ENCODE data around the gene ATP6V1B1. TPM values are rescaled to one million over a fixed set of nuclear protein-coding genes. Genes with fewer than 3 reads are reported as not detected.
A peak's percentile ranks its signal among the peaks of the same experiment; 100 is the strongest.

The ATP6V1B1 gene
- total and polyA plus RNA-seq, 12 donors, result 0.14 to 4.6 (median 0.69) TPM; not detected in 4

DNA sequence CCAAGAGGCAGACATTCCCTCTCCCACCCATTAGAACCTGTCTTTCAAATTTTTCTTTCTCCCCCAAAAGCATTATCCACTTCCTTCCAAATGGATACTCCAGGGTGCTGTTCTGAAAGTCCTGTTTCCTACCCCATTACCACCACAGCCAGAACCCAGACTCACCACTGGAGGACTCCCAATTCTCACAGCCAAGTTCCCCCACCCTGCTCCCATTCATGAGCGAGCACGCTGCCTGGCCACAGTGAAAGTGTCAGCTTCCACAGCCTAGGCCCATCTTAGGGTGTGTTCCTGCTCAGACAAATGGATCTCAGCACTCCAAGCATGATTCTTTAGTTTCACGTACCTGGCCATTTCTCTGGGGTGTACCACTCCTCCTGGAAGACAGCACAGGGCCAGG lies 38.9 kb downstream of the ATP6V1B1 start:
- 96 to 100% (median 98%) methylated on average over 3 of the region's 3 CpGs for WGBS, 4 donors
- Histone ChIP-seq H3K4me1 (replicated peaks in 1 of 2) (peaks cover 10 to 16% of the 10 kb centered on the region in 2 donors), H3K9me3 (replicated peaks in 1 of 3) (no peaks in the 10 kb centered on the region), H3K36me3 (replicated peaks in 1 of 2) (no peaks in the 10 kb centered on the region), H3K4me3 (no peak overlapping the region), H3K27ac (no peak overlapping the region), H3K27me3 (no peaks in the 10 kb centered on the region)
- TF ChIP-seq, protein P1, sequence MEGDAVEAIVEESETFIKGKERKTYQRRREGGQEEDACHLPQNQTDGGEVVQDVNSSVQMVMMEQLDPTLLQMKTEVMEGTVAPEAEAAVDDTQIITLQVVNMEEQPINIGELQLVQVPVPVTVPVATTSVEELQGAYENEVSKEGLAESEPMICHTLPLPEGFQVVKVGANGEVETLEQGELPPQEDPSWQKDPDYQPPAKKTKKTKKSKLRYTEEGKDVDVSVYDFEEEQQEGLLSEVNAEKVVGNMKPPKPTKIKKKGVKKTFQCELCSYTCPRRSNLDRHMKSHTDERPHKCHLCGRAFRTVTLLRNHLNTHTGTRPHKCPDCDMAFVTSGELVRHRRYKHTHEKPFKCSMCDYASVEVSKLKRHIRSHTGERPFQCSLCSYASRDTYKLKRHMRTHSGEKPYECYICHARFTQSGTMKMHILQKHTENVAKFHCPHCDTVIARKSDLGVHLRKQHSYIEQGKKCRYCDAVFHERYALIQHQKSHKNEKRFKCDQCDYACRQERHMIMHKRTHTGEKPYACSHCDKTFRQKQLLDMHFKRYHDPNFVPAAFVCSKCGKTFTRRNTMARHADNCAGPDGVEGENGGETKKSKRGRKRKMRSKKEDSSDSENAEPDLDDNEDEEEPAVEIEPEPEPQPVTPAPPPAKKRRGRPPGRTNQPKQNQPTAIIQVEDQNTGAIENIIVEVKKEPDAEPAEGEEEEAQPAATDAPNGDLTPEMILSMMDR (IDR thresholded peaks at IDR 0.05), result no peak
- no peak for TF ChIP-seq POLR2A (IDR thresholded peaks at IDR 0.05)
- intact Hi-C loops (cut with DNase I), result no loop called here
- peak in 1 of 7 donors; percentile 8 for DNase-seq

DNA sequence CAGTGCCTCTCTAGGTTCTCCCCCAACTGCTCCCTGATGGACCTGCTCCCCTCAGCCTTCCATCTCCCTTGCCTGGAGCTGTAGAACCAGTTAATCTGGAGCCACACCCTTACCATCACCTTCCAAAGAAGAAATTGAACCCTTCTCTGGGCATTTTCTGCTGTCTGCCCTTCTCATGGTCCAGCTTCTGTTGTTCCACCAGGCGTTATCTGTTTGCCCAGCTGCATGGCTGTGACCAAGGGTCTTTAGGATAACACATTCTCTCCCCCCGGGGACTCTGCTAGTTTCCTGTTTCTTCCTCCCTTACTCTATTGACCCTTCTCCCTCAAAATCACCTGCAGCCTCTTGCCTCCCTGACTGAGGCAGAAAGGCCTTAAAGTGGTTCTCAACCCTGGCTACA lies 39.5 kb downstream of the ATP6V1B1 start:
- Histone ChIP-seq H3K4me3 (no peak overlapping the region), H3K27ac (no peak overlapping the region), H3K27me3 (no peaks in the 10 kb centered on the region), H3K9me3 (replicated peaks in 1 of 3) (no peaks in the 10 kb centered on the region), H3K4me1 (replicated peaks in 1 of 2) (peaks cover 10 to 16% of the 10 kb centered on the region in 2 donors), H3K36me3 (replicated peaks in 1 of 2) (no peaks in the 10 kb centered on the region)
- DNase-seq, result peak in 1 of 7 donors; percentile 10
- 84 to 93% (median 86%) methylated on average over 2 of the region's 2 CpGs for WGBS, 4 donors
- intact Hi-C loops (cut with DNase I), result no loop called here
- TF ChIP-seq POLR2A (IDR thresholded peaks at IDR 0.05), result no peak
- TF ChIP-seq, protein P1 (IDR thresholded peaks at IDR 0.05), result no peak

DNA sequence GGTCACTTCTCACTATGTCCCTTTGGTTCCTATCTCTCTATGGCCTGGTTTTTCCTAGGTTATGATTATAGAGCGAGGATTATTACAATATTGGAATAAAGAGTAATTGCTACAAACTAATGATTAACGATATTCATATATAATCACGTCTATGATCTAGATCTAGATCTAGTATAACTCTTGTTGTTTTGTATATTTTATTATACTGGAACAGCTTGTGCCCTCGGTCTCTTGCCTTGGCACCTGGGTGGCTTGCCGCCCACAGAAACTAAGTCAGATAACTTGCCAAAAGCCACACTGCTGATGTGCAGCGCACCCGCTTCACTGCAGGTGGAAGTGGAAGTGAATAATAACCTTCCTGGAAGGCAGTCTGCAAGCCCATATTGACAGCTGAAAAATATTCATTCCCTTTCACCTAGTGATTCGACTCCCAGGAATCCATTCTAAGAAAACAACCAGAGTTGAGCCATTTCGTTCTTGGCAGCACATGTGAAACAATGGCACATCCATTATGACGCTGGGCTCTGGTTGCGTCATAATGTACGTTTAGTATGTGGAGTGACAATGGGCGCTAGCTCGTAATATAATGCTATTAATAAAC lies 42.0 kb downstream of the ATP6V1B1 start:
- H3K4me3 ChIP-seq, result peak overlapping the region in 3 of 4 donors; percentile 16 to 59 (median 53)
- no peaks in the 10 kb centered on the region for H3K36me3 ChIP-seq (replicated peaks in 1 of 2)
- no peak for TF ChIP-seq POLR2A (IDR thresholded peaks at IDR 0.05)
- TF ChIP-seq, protein P1 (IDR thresholded peaks at IDR 0.05), result peak in 1 of 6 experiments; percentile 17
- no peaks in the 10 kb centered on the region for H3K9me3 ChIP-seq (replicated peaks in 1 of 3)
- intact Hi-C loops (cut with DNase I), result no loop called here
- WGBS, 4 donors, result 18 to 20% (median 19%) methylated on average over 14 of the region's 14 CpGs
- H3K27ac ChIP-seq, result peak overlapping the region; percentile 61 to 97 (median 89)
- peaks cover 10 to 16% of the 10 kb centered on the region in 2 donors for H3K4me1 ChIP-seq (replicated peaks in 1 of 2)
- DNase-seq, result peak in 6 of 7 donors; percentile 50 to 81 (median 60)
- H3K27me3 ChIP-seq, result no peaks in the 10 kb centered on the region

DNA sequence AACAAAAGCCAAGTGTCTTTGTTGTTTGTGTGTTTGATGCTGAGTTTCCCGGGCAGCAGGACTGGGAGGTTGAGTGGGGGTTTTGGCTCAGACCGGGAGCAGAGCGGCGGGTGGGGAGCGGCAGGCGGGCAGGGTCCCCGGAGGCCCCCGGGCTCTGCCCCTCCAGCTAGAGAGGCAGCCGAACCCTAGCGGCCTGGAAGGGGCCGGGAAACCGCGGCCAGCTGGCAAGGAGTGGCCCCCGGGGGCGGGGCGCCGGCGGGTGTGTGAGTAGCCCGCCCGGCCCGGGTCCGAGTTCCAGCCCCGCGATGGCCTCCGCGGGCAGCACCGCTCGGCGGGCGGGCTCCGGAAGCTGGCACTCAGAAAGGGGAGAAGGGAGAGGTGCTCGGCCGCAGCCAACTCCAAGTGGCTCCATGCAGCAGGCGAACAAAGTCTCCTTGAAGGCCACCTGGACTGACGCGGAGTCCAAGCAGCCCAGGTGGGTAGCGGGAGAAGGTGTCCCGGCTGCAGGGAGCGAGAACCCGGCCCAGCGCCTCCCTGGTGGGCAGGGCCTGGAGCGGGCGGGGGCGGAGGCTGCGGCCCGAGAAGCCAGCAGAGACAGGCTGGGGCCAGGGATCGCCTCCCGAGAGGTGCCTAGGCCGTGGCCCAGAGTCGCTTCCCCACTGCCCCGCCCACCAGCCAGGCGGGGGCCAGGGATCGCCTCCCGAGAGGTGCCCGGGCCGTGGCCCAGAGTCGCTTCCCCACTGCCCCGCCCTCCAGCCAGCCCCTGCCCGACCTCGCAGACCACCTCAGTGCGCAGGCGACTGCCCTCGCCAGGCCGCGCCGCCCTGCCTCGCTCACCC lies 42.9 kb downstream of the ATP6V1B1 start, which contains the start of gene ANKRD53:
TSS of gene ANKRD53 (plus strand) at position 290 of the 839 bp plus-strand sequence. CDS start at position 306, 16 bp downstream.
- Histone ChIP-seq H3K27me3 (no peaks in the 10 kb centered on the region), H3K4me3 (peak within 1 kb of the TSS in 2 of 4 donors; percentile 32 to 59), H3K27ac (peak within 1 kb of the TSS; percentile 61 to 97 (median 89)), H3K9me3 (replicated peaks in 1 of 3) (no peaks in the 10 kb centered on the region), H3K36me3 (replicated peaks in 1 of 2) (no peaks in the 10 kb centered on the region), H3K4me1 (replicated peaks in 1 of 2) (peaks cover 10 to 16% of the 10 kb centered on the region in 2 donors)
- TF ChIP-seq, protein P1 (IDR thresholded peaks at IDR 0.05), result no peak
- peak in 1 of 2 donors; percentile 25 for TF ChIP-seq POLR2A (IDR thresholded peaks at IDR 0.05)
- 0 to 2% (median 1%) methylated on average over 12 to 67 of the region's 67 CpGs for WGBS, 4 donors
- intact Hi-C loops (cut with DNase I), result no loop called here
- peak; percentile 55 to 71 (median 68) for DNase-seq
